Activated CD4-positive, alpha-beta T cell treated with anti-CD3 and anti-CD28 coated beads, Interleukin-2, amount 10 ng/mL, durations not matched to agents 24 days and 14 days (primary cell): ENCODE measurements around the gene PATL1. TPM values are rescaled to one million over a fixed set of nuclear protein-coding genes. Genes with fewer than 3 reads are reported as not detected.
"Not testable (repeated sequence)": the region's sequence is repeated elsewhere in the genome, so short reads cannot be mapped to it uniquely, and the experiment has no call there.

Experiments used
- DNase-seq: peaks from one replicate; pipeline ENCODE4 v3.0.0; 2022
- H3K27ac Mint-ChIP-seq: one replicate; pipeline ENCODE4 v1.8.0; 2022; ENCODE audit warnings: mild to moderate bottlenecking, mixed read lengths
- H3K27me3 Mint-ChIP-seq: one replicate; pipeline ENCODE4 v1.8.0; 2022; ENCODE audit warnings: mixed read lengths
- H3K36me3 Mint-ChIP-seq: one replicate; pipeline ENCODE4 v1.8.0; 2022; ENCODE audit warnings: low read depth, mild to moderate bottlenecking, mixed read lengths
- H3K4me1 Mint-ChIP-seq: one replicate; pipeline ENCODE4 v1.8.0; 2021; ENCODE audit warnings: mixed read lengths
- H3K4me3 Mint-ChIP-seq: one replicate; pipeline ENCODE4 v1.8.0; 2022; ENCODE audit warnings: mild to moderate bottlenecking, moderate library complexity, mixed read lengths
- H3K9me3 Mint-ChIP-seq: one replicate; pipeline ENCODE4 v1.8.0; 2021; ENCODE audit warnings: mixed read lengths
- intact Hi-C: fragments of 100-400 bp; cut with micrococcal nuclease; formaldehyde crosslinking; loops from one replicate; pipeline ENCODE4 v1.15.1; 2023
- total RNA-seq: library from RNA; stranded (reverse); gene quantifications from 2 replicates; pipeline ENCODE4 v1.2.3, GENCODE V29; 2022

Gene PATL1
- 72.4 and 76.1 TPM in 2 replicates for total RNA-seq

DNA sequence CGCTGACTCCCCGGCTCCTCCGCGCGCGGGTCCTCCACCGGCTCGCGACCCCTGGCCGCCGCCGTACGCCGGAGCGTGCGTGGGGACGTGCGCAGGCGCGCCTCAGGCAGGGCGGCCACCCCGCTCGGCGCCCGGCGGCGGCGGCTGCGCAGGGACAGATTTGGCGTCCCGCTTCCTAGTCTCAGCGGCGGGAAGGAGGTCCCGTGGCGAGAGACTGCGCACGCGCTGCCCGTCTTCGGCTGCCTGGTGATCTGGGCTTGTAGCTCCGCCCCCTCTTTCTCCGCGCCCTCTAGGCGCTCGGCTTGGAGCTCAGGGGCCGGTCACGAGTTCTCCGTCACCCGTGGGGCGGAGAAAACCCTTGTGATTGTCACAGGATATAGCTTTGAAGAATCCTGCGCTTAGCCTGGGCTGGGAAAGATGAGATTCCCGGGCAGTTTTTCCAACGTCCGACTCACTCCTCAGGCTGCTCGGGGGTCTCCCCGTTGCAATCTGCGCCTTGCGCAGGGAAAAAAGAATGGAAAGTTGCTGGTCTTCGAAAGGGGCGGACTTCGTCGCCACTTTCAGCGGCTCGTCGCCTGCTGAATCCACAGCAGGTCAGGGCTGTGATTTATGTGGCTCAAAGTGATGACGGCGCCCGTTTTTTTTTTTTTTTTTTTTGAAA, at the start of gene PATL1:
PATL1 (minus strand) TSS at position 88 of the 661 bp plus-strand sequence. CDS start 142 bp downstream, outside the sequence.
- Mint-ChIP-seq H3K4me1 (peaks cover 40% of the 10 kb centered on the region), H3K4me3 (peak within 1 kb of the TSS; percentile 98), H3K9me3 (no peaks in the 10 kb centered on the region), H3K36me3 (peaks cover 32% of the 10 kb centered on the region), H3K27me3 (peaks cover 1% of the 10 kb centered on the region), H3K27ac (peak within 1 kb of the TSS; percentile 97)
- intact Hi-C loops, result loop anchor here (1.0 to 10.0 kb wide), 8 partner anchors 53 to 562 kb away; partner anchors contain the start of genes DTX4, FAM111B and MRPL16
- peak; percentile 100 for DNase-seq

DNA sequence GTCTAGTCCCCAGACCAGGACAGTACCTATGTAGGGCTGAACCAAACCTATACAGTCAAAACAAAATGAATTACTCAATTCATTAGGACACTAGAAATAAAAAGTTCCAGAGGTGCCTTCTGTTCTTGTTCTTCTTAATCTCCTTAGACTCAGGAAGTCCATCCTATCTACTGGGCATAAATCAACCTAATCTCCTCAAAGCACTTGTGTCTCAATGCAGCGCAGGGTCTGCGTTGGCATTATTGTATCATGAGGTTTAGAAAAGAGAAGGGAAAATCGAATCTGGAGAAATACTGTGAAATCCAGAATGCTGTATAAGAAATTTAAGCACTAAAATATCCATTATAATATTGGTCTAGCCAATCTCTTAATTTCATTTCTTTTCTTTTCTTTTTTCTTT, 47.2 kb upstream of the PATL1 start:
- Mint-ChIP-seq H3K4me3 (no peak overlapping the region), H3K4me1 (no peaks in the 10 kb centered on the region), H3K27me3 (peaks cover 18% of the 10 kb centered on the region), H3K36me3 (no peaks in the 10 kb centered on the region), H3K27ac (no peak overlapping the region), H3K9me3 (no peaks in the 10 kb centered on the region)
- intact Hi-C loops, result no loop called here
- no peak for DNase-seq

DNA sequence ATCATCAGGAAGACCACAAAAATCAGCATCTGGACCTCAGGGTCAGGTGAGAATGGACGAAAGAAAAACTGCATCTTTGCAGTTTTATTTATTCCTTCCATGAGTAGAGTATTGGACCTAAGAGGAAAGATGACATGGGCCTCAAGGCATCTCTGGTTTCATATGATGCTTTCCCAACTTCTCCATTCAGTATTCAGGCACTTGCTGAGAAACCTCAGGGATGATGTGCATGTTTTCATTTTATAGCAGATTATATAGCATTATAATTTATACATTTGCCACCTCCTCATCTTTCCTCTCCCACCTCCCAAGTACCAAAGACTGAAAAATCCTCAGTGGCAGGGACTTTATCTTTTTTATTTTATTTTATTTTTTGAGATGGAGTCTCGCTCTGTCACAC, 44.9 kb upstream of the PATL1 start, which contains the start of gene OR10V1:
OR10V1 (minus strand) TSS at position 101 of the 400 bp plus-strand sequence; CDS start at position 101, 0 bp downstream.
- intact Hi-C loops, result no loop called here
- no peaks in the 10 kb centered on the region for H3K36me3 Mint-ChIP-seq
- no peaks in the 10 kb centered on the region for H3K9me3 Mint-ChIP-seq
- H3K27ac Mint-ChIP-seq, result no peak within 1 kb of the TSS
- DNase-seq, result no peak
- H3K4me3 Mint-ChIP-seq, result no peak within 1 kb of the TSS
- H3K27me3 Mint-ChIP-seq, result peaks cover 20% of the 10 kb centered on the region
- no peaks in the 10 kb centered on the region for H3K4me1 Mint-ChIP-seq

DNA sequence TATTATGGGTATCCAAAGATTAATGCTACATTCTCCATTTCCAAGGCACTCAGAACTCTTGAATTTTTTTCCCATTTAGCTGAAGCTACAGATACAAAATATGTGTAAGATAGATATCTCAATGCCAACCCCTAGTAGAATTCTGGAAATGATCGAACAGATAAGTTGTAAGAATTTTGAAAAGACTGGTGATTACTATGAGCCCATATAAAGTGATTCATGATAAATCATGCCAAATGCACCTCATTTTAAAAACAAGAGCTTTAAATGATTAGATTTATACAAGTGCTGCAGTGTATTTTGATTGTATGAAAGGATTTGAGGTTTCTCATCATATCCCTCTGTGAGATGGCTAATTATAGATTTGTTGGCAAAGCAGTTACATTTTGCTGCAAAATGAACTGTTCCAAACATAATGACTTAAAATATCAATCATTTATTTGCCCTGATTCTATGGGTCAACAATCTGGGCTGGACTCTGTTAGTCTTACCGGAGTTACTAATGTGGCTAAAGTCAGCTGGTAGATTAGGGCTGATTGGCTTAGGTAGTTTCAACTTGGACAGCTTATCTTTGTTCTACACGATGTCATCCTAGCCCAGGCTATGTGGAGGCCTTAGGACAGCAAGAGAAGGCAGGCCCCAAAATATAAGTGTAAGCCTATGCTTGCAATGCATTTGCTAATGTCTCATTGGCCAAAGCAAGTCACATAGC, 41.5 kb upstream of the PATL1 start:
- H3K27ac Mint-ChIP-seq, result no peak overlapping the region
- no peak overlapping the region for H3K4me3 Mint-ChIP-seq
- intact Hi-C loops, result no loop called here

DNA sequence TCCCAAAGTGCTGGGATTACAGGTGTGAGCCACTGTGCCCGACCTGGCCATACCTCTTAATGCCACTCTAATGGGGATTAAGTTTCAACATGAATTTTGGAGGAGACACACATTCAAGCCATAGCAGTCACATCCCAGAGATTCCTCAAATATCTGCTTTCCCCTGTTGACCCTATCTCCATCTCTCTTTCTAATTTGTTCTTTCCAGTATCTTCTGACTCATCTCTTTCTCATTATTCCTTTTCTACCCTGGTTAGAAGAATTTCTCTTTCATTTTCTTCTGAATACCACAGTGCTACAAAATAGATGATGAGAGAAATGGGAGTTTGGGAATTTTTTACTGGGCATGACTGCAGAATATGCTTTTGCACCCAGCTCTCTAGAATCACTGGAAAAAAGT, 39.7 kb upstream of the PATL1 start:
- Mint-ChIP-seq H3K27ac (no peak overlapping the region), H3K36me3 (no peaks in the 10 kb centered on the region), H3K4me1 (no peaks in the 10 kb centered on the region), H3K27me3 (peaks cover 7% of the 10 kb centered on the region), H3K9me3 (peaks cover 3% of the 10 kb centered on the region), H3K4me3 (no peak overlapping the region)
- peak; percentile 8 for DNase-seq
- intact Hi-C loops, result no loop called here

More for the DNA sequence above, 41.5 kb upstream of the PATL1 start:
- no peak for DNase-seq
- no peaks in the 10 kb centered on the region for H3K36me3 Mint-ChIP-seq
- H3K9me3 Mint-ChIP-seq, result no peaks in the 10 kb centered on the region
- no peaks in the 10 kb centered on the region for H3K4me1 Mint-ChIP-seq
- peaks cover 8% of the 10 kb centered on the region for H3K27me3 Mint-ChIP-seq

DNA sequence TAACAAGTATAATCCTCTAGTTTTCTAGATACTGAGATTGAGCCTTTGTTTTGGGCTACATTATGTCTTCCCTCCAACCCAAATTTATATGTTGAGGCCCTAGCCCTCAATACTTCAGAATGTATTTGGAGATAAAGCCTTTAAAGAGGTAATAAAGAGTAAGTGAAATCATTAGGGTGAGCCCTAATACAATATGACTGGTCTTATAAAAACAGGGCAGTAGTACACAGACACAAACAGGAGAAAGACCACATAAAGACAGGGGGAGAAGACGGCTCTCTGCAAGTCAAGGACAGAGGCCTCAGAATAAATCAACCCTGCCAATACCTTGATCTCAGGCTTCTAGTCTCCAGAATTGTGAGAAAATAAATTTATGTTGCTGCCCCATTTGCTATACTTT, 38.5 kb upstream of the PATL1 start:
- no peaks in the 10 kb centered on the region for H3K36me3 Mint-ChIP-seq
- H3K27ac Mint-ChIP-seq, result no peak overlapping the region
- H3K4me1 Mint-ChIP-seq, result no peaks in the 10 kb centered on the region
- intact Hi-C loops, result no loop called here
- H3K27me3 Mint-ChIP-seq, result peaks cover 7% of the 10 kb centered on the region
- H3K4me3 Mint-ChIP-seq, result no peak overlapping the region
- H3K9me3 Mint-ChIP-seq, result peaks cover 3% of the 10 kb centered on the region
- DNase-seq, result peak; percentile 29

DNA sequence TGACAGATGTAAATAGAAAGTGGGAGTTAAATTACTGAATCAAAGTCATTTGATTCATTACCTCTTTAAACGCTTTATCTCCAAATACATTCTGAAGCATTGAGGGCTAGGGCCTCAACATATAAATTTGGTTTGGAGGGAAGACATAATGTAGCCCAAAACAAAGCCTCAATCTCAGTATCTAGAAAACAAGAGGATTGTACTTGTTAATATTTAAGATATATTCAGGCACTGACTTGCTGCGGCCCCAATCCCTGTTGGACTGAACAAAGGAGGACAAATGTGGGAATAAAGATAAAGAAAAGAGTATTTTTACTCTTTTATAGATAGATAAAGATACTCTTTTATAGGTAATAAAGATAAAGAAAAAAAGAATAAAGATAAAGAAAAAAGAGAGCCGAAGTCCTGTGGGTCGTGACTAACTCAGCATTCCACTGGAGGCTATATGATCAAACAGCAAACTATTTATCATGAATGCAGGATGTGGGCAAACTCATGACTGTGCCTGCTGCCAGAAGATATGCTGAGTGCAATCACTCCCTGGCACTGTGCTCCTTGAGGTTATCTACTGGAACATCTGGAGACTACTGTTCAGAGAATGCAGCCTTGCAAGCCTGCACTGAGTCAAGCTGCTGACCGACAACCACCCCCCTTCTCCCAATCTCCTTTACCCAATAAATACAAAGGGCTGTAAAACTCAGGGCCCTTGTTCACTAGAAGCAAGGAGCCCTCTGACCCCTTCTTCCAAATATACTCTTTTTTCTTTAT, 37.9 kb upstream of the PATL1 start:
- peaks cover 3% of the 10 kb centered on the region for H3K9me3 Mint-ChIP-seq
- H3K4me3 Mint-ChIP-seq, result no peak overlapping the region
- H3K4me1 Mint-ChIP-seq, result no peaks in the 10 kb centered on the region
- peak; percentile 30 for DNase-seq
- H3K27me3 Mint-ChIP-seq, result peaks cover 7% of the 10 kb centered on the region
- H3K36me3 Mint-ChIP-seq, result no peaks in the 10 kb centered on the region
- H3K27ac Mint-ChIP-seq, result no peak overlapping the region
- intact Hi-C loops, result no loop called here

DNA sequence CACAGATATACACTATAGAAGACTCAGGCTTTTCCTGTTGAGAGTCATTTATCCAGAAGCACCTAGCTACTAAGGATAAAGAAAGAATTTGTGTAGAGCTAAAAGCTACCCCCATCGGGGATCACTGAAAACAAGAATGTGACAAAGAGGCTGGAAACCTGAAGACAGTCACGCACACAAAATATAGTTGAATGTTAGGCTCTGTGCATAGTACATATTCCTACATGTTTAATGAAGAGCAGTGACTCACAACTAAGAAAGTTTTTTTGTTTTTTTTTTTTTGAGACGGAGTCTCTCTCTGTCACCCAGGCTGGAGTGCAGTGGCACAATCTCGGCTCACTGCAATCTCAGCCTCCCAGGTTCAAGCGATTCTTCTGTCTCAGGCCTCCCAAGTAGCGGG, 36.5 kb upstream of the PATL1 start:
- Mint-ChIP-seq H3K27me3 (peaks cover 7% of the 10 kb centered on the region), H3K4me1 (no peaks in the 10 kb centered on the region), H3K36me3 (no peaks in the 10 kb centered on the region), H3K4me3 (no peak overlapping the region), H3K27ac (no peak overlapping the region), H3K9me3 (peaks cover 3% of the 10 kb centered on the region)
- peak; percentile 6 for DNase-seq
- intact Hi-C loops, result no loop called here

DNA sequence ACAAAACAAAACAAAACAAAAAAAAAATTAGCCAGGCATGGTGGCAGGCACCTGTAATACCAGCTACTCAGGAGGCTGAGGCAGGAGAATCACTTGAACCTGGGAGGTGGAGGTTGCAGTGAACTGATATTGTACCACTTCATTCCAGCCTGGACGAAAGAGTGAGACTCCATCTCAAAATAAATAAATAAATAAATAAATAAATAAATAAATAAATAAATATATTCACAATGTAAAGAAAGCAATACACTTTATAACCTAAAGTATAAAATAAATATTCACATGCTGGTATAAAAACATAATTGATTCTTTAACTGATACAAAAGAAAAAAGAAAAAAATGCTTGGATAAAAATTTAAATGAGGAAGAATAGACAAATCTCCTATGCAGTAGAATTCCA, 34.7 kb upstream of the PATL1 start:
- H3K27me3 Mint-ChIP-seq, H3K9me3 Mint-ChIP-seq, H3K27ac Mint-ChIP-seq, H3K4me3 Mint-ChIP-seq, intact Hi-C loops, H3K4me1 Mint-ChIP-seq, H3K36me3 Mint-ChIP-seq, DNase-seq: not testable (repeated sequence)

DNA sequence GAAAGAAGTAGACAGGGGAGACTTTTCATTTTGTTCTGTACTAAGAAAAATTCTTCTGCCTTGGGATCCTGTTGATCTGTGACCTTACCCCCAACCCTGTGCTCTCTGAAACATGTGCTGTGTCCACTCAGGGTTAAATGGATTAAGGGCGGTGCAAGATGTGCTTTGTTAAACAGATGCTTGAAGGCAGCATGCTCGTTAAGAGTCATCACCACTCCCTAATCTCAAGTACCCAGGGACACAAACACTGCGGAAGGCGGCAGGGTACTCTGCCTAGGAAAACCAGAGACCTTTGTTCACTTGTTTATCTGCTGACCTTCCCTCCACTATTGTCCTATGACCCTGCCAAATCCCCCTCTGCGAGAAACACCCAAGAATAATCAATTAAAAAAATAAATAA, 31.3 kb upstream of the PATL1 start:
- H3K4me3 Mint-ChIP-seq, H3K9me3 Mint-ChIP-seq, intact Hi-C loops, H3K27ac Mint-ChIP-seq, H3K4me1 Mint-ChIP-seq, DNase-seq, H3K36me3 Mint-ChIP-seq: not testable (repeated sequence)
- peaks cover 12% of the 10 kb centered on the region for H3K27me3 Mint-ChIP-seq

- H3K4me1 Mint-ChIP-seq, result no peaks in the 10 kb centered on the region
- intact Hi-C loops, result no loop called here
- peaks cover 3% of the 10 kb centered on the region for H3K9me3 Mint-ChIP-seq
- no peak for DNase-seq
- H3K36me3 Mint-ChIP-seq, result no peaks in the 10 kb centered on the region
- no peak overlapping the region for H3K4me3 Mint-ChIP-seq
- H3K27ac Mint-ChIP-seq, result no peak overlapping the region
- peaks cover 7% of the 10 kb centered on the region for H3K27me3 Mint-ChIP-seq
Measured at GRCh38 chr11:59698506-59698905, 29.7 kb upstream of the PATL1 start.

DNA sequence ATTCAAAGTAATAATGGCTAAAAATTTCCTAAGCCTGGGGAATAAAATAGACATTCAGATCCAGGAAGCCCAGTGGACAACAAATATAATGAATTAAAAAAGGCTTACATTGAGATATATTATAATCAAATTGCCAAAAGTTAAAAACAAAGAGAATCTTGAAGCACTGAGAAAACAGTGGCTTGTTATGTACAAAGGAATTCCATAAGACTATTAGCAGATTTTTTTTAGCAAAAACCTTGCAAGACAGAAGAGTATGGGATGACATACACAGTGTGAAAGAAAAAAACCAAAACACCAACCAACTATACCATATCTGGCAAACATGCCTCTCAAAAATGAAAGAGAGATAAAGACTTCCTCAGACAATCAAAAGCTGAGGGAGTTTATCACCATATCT, 24.1 kb upstream of the PATL1 start:
- Mint-ChIP-seq H3K36me3 (no peaks in the 10 kb centered on the region), H3K27ac (no peak overlapping the region), H3K4me3 (no peak overlapping the region), H3K27me3 (peaks cover 9% of the 10 kb centered on the region), H3K9me3 (peaks cover 14% of the 10 kb centered on the region), H3K4me1 (no peaks in the 10 kb centered on the region)
- intact Hi-C loops, result no loop called here
- DNase-seq, result no peak

- intact Hi-C loops, result no loop called here
Measured at GRCh38 chr11:59691156-59691555, 22.3 kb upstream of the PATL1 start.

DNA sequence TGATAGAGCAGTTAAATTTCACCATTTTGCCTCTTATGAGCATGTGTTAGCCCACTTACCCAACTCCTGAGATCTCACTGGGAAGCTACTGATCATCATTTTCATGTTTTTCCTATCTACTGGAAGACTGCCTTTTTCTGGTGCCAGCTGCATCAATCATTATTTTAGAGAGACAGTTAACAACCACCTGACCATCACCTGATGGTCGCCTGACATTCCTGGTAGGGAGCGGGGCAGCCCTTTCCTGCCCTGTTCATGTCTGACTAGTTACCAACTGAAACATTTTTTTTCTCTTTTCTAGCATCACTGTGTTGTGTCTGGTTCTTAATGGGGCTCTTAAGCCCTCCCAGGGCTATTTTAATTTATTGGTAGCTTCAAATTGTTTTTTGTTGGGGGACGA, 20.2 kb upstream of the PATL1 start:
- DNase-seq, result no peak
- Mint-ChIP-seq H3K4me1 (no peaks in the 10 kb centered on the region), H3K27me3 (peaks cover 25% of the 10 kb centered on the region), H3K4me3 (no peak overlapping the region), H3K27ac (no peak overlapping the region), H3K36me3 (no peaks in the 10 kb centered on the region), H3K9me3 (peaks cover 14% of the 10 kb centered on the region)
- intact Hi-C loops, result no loop called here

More at GRCh38 chr11:59691156-59691555, 22.3 kb upstream of the PATL1 start:
- Mint-ChIP-seq H3K27ac (no peak overlapping the region), H3K36me3 (no peaks in the 10 kb centered on the region), H3K4me1 (no peaks in the 10 kb centered on the region), H3K27me3 (peaks cover 17% of the 10 kb centered on the region), H3K9me3 (peaks cover 14% of the 10 kb centered on the region), H3K4me3 (no peak overlapping the region)
- DNase-seq, result no peak
